Stimulated activated CD4-positive, alpha-beta T cell treated with anti-CD3 and anti-CD28 coated beads, Interleukin-15, amount 100 ng/mL, for 1 hour (primary cell): ENCODE results near the gene MIF.

Experiments
- DNase-seq, 2 donors: peaks; one replicate each; pipeline ENCODE4 v3.0.0-alpha.2; 2020; ENCODE audit warnings: low read depth in 1 of 2, low spot score in 1 of 2

The MIF gene

GRCh38 chr22:23875801-23876200, 18.4 kb upstream of the MIF start:
- no peak for DNase-seq

GRCh38 chr22:23877566-23877965, 16.6 kb upstream of the MIF start:
- no peak for DNase-seq

- DNase-seq: no peak
Observed at GRCh38 chr22:23878219-23878618, 16.0 kb upstream of the MIF start.

GRCh38 chr22:23882370-23882769, 11.8 kb upstream of the MIF start:
- DNase-seq: no peak

GRCh38 chr22:23883658-23884057, 10.5 kb upstream of the MIF start:
- DNase-seq: no peak

- no peak for DNase-seq
Observed at GRCh38 chr22:23884140-23884539, 10.0 kb upstream of the MIF start.

GRCh38 chr22:23888615-23889401, 5.4 kb upstream of the MIF start:
- no peak for DNase-seq

DNA sequence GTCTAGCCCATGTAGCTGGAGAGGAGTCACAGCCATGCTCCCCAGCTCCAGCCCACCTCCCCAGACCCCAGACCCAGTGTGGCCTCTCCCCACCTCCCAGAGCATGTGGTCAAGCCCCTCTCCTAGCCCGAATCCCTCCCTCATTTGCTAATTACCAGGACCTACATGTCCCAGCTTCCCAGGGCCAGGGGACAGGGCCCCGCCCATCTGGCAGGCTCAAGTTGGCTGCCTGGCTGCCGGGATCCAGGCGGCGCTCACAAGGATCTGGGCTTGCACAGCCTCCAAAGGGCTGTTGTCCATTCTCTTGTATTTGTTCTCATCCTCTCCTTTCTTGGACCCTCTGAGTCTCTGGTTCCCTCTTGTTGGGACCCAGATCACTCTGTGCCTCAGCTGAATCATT, 4.6 kb upstream of the MIF start:
- DNase-seq: no peak

GRCh38 chr22:23891726-23892125, 2.5 kb upstream of the MIF start:
- DNase-seq: no peak

- DNase-seq: no peak
Observed at GRCh38 chr22:23892130-23892529, 2.1 kb upstream of the MIF start.

DNA sequence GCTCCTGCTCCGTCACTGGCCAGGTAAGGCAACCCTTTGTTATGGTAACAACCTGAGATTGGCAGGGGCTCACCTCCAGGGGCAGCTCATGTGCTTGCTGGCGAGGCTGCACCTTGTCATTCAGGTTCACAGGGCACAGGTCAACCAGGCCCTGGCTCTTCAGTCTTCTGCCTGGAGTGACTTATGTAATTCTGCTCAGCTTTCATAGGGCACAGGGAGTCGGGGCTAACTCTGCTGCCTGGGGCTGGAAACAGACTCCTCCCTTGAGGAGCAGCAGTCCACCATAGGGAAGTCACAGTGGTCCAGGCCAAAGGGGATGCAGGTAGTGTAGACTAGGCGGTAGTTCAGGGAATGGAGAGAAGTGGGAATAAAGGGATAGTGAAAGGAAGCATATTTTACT, 1.5 kb upstream of the MIF start:
- DNase-seq: no peak

DNA sequence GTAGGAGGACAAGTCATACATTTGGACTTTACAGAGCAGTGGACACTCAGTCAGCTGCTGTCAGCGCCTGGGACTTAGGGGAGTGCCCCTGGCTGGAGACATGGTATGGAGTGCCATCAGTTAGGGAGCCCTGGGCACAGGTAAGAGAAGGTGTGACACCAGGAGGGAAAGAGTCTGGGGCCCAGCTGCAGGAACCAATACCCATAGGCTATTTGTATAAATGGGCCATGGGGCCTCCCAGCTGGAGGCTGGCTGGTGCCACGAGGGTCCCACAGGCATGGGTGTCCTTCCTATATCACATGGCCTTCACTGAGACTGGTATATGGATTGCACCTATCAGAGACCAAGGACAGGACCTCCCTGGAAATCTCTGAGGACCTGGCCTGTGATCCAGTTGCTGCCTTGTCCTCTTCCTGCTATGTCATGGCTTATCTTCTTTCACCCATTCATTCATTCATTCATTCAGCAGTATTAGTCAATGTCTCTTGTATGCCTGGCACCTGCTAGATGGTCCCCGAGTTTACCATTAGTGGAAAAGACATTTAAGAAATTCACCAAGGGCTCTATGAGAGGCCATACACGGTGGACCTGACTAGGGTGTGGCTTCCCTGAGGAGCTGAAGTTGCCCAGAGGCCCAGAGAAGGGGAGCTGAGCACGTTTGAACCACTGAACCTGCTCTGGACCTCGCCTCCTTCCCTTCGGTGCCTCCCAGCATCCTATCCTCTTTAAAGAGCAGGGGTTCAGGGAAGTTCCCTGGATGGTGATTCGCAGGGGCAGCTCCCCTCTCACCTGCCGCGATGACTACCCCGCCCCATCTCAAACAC, 850 bp upstream of the MIF start:
- no peak for DNase-seq

DNA sequence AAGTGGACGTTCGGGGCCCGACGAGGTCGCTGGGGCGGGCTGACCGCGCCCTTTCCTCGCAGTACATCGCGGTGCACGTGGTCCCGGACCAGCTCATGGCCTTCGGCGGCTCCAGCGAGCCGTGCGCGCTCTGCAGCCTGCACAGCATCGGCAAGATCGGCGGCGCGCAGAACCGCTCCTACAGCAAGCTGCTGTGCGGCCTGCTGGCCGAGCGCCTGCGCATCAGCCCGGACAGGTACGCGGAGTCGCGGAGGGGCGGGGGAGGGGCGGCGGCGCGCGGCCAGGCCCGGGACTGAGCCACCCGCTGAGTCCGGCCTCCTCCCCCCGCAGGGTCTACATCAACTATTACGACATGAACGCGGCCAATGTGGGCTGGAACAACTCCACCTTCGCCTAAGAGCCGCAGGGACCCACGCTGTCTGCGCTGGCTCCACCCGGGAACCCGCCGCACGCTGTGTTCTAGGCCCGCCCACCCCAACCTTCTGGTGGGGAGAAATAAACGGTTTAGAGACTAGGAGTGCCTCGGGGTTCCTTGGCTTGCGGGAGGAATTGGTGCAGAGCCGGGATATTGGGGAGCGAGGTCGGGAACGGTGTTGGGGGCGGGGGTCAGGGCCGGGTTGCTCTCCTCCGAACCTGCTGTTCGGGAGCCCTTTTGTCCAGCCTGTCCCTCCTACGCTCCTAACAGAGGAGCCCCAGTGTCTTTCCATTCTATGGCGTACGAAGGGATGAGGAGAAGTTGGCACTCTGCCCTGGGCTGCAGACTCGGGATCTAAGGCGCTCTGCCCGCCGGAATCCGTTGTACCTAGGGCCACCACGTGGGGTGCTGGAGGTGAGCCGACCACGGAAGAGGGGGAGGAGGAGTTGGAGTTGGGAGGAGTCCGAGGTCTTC, 771 bp downstream of the MIF start:
- DNase-seq: peak; percentile 24 to 49

DNA sequence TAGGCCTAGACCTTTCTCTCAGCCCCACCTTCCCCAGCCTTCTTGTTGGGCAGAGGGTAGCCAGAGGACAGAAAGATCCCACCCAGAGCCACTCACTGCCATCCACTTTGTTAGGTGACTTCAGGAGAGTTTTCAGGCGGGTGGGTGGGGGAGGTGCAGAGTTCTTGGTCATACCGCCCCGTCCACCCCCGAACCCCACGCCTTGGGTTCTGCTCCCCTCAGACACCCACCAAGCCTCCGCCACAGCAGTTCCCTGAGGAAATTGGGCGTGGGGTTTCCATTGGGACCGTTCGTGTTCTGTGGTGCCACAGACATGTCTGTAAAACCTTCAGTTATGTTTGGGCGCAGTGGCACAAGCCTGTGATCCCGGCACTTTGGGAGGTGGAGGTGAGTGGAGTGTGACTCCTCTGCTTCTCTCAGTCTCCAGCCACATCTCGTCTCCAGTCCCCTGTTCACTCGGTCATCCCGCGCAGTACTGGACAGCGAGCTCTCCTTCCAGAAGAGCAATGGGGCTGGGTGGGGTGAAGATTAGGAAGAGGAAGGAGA, 1.5 kb downstream of the MIF start:
- no peak for DNase-seq

DNA sequence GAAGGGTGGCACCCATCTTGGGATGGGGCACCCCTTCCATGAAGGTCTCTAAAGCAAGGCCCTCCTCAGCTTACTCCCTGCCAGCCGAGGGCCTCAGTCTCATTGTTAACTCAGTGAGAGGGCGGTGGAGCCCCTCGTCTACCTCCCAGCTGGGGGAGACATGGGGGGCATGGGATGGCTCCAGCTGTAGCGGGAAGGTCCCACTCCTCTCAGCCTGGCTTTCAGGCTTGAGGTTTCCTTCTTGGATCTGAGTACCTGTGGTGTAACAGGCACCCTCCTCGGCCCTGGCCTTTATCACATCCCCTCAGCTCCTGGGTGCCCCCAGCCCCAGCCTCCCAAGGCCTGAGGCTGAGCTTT, 2.0 kb downstream of the MIF start:
- no peak for DNase-seq

DNA sequence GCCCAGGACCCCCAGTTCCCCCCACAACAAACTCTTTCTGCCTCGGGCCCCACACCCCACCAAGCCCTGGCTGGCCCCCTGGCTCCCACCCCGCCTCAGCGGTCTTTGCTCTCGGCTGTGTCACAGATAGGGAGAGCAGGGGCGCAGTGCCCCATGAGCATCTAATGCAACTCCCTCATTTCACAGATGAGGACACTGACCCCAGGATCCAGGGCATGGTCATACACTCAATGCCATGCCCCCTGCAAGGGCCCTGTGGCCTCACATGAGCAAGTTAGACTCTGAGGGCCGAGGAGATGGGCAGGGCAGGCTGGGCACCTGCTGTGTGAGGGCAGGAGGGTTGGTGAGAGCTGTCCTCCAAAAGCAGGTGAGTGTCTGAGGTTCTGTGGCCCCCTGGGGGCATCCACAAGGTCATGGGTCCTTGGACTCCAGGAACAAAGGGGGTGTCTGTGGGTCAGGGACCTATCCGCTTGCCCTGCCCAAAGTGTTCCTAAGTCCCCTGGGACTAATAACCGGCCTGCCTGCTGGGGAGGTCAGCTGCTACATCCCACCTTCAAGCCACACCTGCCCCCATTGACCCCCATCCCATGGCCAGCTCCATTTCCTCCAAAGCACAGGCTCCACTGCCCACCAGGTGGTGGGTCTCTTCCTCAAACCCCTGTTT, 2.5 kb downstream of the MIF start:
- no peak for DNase-seq

GRCh38 chr22:23897320-23897719, 3.1 kb downstream of the MIF start:
- DNase-seq: no peak

- no peak for DNase-seq
Observed at GRCh38 chr22:23898006-23898974, 4.1 kb downstream of the MIF start.

DNA sequence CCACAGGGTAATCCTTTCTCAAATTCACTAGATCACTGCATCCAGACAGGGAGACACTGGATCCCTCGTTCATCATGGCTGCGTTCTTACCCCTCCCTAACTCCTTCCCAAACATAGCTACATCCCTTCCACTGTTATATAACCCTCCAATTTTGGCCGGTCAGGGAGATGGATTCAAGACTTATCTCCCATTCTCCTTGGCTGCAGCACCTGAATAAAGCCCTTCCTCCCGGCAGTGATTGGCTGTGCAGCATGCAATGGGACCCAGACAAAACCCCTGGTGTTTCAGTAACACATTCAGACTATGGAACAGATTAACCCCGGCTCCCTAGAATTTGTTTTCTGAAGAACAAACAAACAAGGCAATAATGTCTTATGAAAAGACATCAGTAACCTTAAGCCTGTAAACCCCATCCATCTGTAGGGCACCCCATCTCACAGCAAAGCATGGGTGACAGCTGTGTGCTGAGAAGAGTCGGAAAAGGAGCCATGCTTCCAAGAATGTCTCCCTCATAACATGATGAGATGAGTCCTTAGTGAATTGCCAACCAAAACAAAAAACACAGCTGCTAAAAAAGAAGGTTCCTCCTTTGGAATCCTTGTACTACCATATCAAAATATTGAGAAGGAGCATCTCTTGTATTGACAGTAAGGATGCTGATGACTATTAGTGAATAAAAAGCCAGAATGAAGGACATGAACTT, 5.0 kb downstream of the MIF start:
- DNase-seq: no peak
